GM19468 (cell line): ENCODE results near the gene OTOR.

ENCODE experiments used
- ATAC-seq: cut with Tn5 transposase; IDR thresholded peaks from one replicate; pipeline ENCODE4 v1.9.1; 2021; ENCODE audit warnings: mild to moderate bottlenecking, moderate library complexity, moderate number of reproducible peaks; ENCODE audit not compliant: unreplicated experiment; ENCODE audit errors: extremely low read depth

OTOR gene

GRCh38 chr20:16748308-16748900, at the start of gene OTOR:
OTOR (plus strand) TSS chr20:16748358; CDS start chr20:16748402, 44 bp downstream.
- ATAC-seq: no peak

- ATAC-seq: no peak
Measured at GRCh38 chr20:16699293-16699692, 48.9 kb upstream of the OTOR start.

DNA sequence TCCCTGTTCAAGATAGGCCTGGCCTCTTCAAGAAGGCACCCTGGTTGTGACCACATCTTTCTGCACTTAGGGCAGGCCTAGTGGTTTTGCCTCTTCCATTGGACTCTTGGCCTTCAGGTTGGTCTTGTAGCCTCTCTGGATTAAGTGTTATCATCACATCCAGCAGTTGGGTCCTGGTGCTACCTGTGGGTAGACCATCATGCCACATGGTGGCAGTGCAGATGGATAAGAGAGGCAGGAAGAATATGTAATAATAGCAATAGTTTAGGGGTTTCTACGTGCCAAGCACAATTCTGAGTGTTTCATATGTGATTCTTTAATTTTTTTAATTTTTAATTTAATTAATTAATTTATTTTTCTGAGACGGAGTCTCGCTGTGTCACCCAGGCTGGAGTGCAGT, 46.9 kb upstream of the OTOR start:
- no peak for ATAC-seq

DNA sequence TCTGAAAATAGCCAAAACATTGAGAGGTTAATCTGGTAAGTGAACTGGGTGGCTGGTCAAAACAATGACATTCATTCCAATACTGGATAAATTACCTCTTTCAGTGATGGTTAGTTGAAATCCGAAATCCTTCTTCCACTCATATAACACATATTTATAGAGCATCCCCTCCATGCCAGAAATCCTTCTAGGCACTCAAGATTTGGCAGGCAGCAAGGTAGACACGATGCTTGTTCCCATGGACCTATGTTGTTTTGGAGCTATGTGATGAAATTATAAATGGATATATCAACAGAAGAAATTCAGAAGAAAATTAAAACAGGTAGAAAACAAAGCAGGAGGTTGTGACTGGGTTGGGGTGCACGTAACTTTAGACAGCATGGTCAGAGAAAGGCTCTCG, 44.6 kb upstream of the OTOR start:
- no peak for ATAC-seq

DNA sequence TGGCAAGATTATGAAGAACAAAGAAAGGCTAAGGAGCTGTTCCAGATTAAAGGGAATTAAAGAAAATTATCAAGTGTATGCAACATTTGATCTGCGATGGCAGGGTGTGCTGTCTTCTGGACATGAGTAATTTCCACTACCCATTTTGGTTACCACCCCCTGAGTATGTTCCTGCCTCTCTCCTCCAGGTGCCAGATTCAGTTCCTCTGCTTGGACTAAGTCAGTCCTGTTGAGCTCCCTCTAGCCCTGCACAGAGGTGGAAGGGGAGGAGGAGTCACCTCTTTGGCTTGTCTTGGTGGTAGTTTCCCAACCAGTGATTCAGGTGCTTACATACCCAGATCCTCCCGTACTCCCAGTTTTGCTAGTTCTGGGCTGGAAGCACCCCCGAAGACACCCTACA, 40.5 kb upstream of the OTOR start:
- ATAC-seq: no peak

DNA sequence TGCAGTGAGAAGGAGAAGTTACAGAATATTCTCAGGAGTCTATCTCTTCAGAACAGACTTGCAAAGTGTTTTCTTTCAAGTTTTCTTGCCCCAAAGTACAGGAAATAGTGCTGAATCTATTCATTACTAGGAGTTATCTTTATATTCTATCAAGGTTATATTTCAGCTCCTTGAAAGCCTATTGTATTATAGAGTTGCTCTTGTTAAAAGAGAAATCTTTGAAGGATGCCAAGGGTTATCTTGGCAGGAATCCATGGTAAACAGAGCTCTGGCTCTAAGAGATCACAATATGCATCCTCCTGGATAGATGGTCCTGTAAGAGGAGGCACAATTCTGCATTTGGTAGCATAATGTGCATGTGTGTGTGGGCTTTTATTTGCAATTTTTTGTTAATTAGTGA, 39.6 kb upstream of the OTOR start:
- ATAC-seq: no peak

- ATAC-seq: peak; percentile 54
Measured at GRCh38 chr20:16709017-16709416, 39.1 kb upstream of the OTOR start.

DNA sequence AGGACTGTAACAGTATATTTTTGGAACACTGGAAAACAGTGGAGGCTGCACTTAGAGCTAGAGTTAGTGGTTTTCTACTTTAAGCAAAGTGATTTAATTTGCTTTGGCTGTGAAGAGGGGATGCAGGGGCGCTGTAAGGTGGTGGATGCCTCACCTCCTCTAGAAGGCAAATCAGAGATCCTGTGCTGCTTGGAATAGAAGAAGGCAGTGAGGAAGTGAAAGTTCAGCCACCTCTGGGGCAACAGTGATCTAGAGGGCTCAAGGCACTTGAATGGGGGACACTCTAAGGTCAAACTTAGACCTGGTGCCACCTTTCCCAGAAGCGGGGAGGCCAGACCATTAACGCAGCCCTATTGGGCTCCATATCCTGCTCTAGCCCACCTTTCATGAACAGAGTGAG, 37.4 kb upstream of the OTOR start:
- ATAC-seq: peak; percentile 28

DNA sequence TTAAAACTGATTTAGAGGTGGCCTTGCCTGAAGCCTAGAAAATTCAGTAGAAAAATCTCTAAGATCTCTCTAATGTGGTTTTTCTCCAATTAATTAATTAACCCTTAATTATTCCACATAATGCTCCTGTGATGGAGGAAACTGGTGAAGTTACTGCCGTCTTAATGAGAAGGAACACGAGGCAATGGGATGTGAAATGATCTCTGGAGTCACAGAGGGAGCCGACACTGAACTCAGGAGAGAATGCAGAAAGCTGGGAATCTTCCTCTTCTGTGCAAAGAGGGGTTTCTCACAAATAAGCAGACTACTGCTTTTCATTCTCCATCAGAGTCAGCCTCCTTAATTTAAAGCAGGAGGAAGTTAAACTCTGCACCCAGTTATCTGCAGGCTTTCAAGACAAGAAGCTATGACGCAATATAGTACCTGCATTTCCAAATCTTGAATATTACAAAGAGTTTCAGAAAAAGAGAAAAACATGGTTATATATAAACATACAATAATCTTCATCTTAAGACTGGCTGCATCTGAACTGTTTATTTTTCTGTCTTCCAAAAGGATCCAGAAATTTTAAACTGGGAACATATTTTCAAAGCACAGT, 36.4 kb upstream of the OTOR start:
- ATAC-seq: no peak

GRCh38 chr20:16712511-16712947, 35.6 kb upstream of the OTOR start:
- no peak for ATAC-seq

DNA sequence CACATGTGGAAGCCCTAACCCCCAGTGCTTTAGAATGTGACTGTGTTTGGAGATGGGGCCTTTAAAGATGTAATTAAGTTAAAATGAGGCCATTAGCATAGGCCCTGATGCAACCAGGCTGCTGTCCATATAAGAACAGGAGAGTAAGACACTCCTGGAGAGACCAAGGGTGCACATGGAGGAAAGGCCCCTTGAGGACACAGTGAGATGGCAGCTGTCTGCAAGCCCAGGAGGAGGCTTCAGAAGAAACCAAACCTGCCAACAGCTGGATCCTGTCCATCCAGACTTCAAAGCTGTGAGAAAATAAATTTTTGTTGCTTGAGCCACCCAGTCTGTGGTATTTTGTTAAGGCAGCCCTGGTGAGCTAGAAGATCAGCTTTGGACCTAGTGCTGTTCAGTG, 35.1 kb upstream of the OTOR start:
- no peak for ATAC-seq

- no peak for ATAC-seq
Measured at GRCh38 chr20:16714242-16714641, 33.9 kb upstream of the OTOR start.

DNA sequence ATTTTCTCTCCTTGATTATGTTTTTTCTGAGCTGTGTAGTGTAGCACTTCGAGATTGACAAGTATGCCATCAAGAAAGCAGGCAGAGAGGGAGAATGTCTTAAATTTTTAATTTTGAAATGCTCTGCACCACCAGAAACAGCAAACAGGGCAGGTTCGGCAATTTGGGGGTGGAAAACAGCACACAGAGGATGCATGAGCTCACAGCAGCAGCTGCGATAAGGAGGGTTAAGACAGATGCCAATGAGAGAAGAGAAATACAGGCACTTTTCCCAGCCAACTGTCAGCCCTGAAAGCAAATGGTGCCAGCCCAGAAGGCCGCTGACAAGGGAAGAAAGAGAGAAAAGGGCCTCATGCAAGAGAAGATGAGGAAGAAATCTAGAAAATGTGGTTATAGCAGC, 33.4 kb upstream of the OTOR start:
- no peak for ATAC-seq

GRCh38 chr20:16719421-16719820, 28.7 kb upstream of the OTOR start:
- ATAC-seq: no peak

GRCh38 chr20:16729080-16729479, 19.1 kb upstream of the OTOR start:
- ATAC-seq: no peak

- peak; percentile 94 for ATAC-seq
Measured at GRCh38 chr20:16729565-16730460, 18.3 kb upstream of the OTOR start, which contains the start of gene SNRPB2. SNRPB2 (plus strand) TSS chr20:16730026; CDS start chr20:16731703, 1,677 bp downstream.

DNA sequence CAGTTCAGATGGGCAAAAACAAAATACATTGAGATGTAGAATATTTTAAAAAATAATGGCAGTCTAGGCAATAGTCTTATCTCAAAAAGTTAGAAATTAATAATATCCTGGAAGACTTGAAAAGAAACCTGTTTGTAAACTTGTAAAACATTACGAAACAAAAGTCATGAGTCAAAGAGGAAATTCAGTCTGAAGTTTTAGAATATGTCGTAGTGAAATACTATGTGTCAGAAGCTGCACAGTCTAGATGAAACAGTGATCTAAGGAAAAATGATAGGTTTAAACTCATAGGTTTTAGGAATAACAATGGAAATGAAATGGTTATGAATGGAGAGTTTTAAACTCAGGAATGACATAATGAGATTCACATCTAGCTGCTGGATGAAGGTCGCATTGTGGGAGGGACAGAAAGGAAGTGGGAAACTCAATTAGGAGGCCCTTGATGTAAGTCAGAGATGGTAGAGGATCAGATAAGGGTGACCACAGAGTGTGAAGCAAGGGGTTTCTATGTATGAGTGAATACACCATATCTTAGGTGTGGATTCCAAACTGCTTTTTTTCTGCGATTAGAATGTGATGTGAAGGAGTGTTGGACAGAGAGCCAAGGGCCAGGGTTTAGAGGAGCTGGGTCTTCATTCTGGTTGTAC, 15.5 kb upstream of the OTOR start:
- no peak for ATAC-seq

- ATAC-seq: no peak
Measured at GRCh38 chr20:16740365-16741072, 7.6 kb upstream of the OTOR start.

GRCh38 chr20:16744178-16744807, 3.9 kb upstream of the OTOR start:
- no peak for ATAC-seq

GRCh38 chr20:16745204-16745603, 3.0 kb upstream of the OTOR start:
- ATAC-seq: no peak
